Stimulated activated CD8-positive, alpha-beta memory T cell treated with anti-CD3 and anti-CD28 coated beads, Interleukin-4, amount 100 ng/mL, for 48 hours (primary cell): Measurements from ENCODE around the gene DGKH.
A peak's percentile ranks its signal among the peaks of the same experiment; 100 is the strongest.

Experiments used
- DNase-seq: peaks from one replicate; pipeline ENCODE4 v3.0.0-alpha.2; 2020

DGKH gene

GRCh38 chr13:42255886-42256285 lies 207.4 kb downstream of the DGKH start:
- DNase-seq = no peak

- no peak for DNase-seq
Measured at GRCh38 chr13:42258747-42259146, 210.3 kb downstream of the DGKH start.

- no peak for DNase-seq
Measured at GRCh38 chr13:42259515-42259914, 211.1 kb downstream of the DGKH start.

- DNase-seq = no peak
Measured at GRCh38 chr13:42260903-42261654, 212.6 kb downstream of the DGKH start.

- no peak for DNase-seq
Measured at GRCh38 chr13:42266473-42266872, 218.0 kb downstream of the DGKH start.

GRCh38 chr13:42270160-42270856 lies 221.9 kb downstream of the DGKH start:
- DNase-seq = no peak

- DNase-seq = no peak
Measured at GRCh38 chr13:42270857-42271215, 222.4 kb downstream of the DGKH start.

- DNase-seq = peak; percentile 93
Measured at GRCh38 chr13:42271337-42272114, 223.1 kb downstream of the DGKH start.

GRCh38 chr13:42272115-42272803 lies 223.8 kb downstream of the DGKH start, which contains the start of gene AKAP11:
AKAP11 (plus strand) TSS chr13:42272152; CDS start chr13:42286349, 14,197 bp downstream.
- DNase-seq = peak; percentile 68

- no peak for DNase-seq
Measured at GRCh38 chr13:42272804-42273175, 224.3 kb downstream of the DGKH start.

GRCh38 chr13:42274386-42275097 lies 226.1 kb downstream of the DGKH start:
- no peak for DNase-seq

- DNase-seq = no peak
Measured at GRCh38 chr13:42275098-42275471, 226.6 kb downstream of the DGKH start.

- no peak for DNase-seq
Measured at GRCh38 chr13:42275506-42275905, 227.1 kb downstream of the DGKH start.

GRCh38 chr13:42276683-42277082 lies 228.2 kb downstream of the DGKH start:
- no peak for DNase-seq

- no peak for DNase-seq
Measured at GRCh38 chr13:42277618-42278276, 229.3 kb downstream of the DGKH start.

GRCh38 chr13:42279080-42279479 lies 230.6 kb downstream of the DGKH start:
- DNase-seq = no peak

- no peak for DNase-seq
Measured at GRCh38 chr13:42279986-42280385, 231.5 kb downstream of the DGKH start.

- no peak for DNase-seq
Measured at GRCh38 chr13:42280537-42280936, 232.1 kb downstream of the DGKH start.

- DNase-seq = no peak
Measured at GRCh38 chr13:42283574-42283973, 235.1 kb downstream of the DGKH start.

- DNase-seq = no peak
Measured at GRCh38 chr13:42284068-42284467, 235.6 kb downstream of the DGKH start.
